ENCODE results near the gene KRT20. TPM values are rescaled to one million over a fixed set of nuclear protein-coding genes. Genes with fewer than 3 reads are reported as not detected.

Gene KRT20
- polyA plus RNA-seq, 1 donor (not counting 4 experiments of a cell fraction or from before 2014, with no cell fraction given): not detected

DNA sequence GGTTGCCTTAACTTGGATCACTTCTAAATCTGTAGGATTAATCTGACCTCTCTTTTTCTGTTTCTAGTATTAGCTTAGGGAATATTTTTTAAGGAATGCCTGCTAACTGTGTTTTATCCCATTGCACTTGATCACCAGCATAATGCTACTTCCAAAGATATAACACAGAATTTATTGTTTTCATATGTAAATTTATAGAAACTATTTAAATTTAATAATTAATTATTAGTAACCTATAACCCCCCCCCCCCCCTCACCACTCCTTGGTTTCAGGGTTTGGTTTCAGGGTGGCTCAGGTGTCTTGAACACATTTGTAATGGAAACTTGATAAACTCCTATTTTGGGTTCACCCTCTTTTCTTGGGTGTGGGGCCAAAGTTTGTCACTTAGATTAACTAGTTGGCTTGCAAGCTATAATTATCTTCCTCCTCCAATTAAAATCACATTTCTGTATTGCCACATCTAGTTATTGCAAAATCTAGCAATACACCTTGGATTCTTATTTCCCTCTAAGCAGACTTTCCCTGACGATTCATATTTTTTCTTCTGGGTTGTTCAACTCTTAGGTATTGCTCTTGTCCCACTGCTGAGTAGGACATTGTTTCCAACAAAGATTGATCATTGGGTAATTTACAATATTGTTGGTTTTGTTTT lies 36.3 kb downstream of the KRT20 start:
- Histone ChIP-seq H3K9me1 (ENCODE audit: control insufficient read depth, extremely low read depth, insufficient read depth, low read length) (no peaks in the 10 kb centered on the region), H3K9me3 (ENCODE audit: control insufficient read depth, low read depth, low read length) (no peaks in the 10 kb centered on the region), H3K4me2 (ENCODE audit: control insufficient read depth, extremely low read depth, insufficient read depth, low read depth, low read length) (no peak overlapping the region), H3K79me2 (ENCODE audit: control insufficient read depth, insufficient read depth, low read length) (no peaks in the 10 kb centered on the region), H3K27me3 (ENCODE audit: control insufficient read depth, extremely low read depth, insufficient read depth, low read length) (no peaks in the 10 kb centered on the region), H3K4me3 (ENCODE audit: control insufficient read depth in 2 of 3, extremely low read depth in 1 of 3, insufficient read depth in 2 of 3, low read depth in 1 of 3, low read length in 3 of 3) (no peak overlapping the region), H2AFZ (ENCODE audit: control insufficient read depth, low read length) (no peak overlapping the region), H3K4me1 (ENCODE audit: control insufficient read depth, extremely low read depth, insufficient read depth, low read length) (peaks cover 17% of the 10 kb centered on the region), H3K27ac (ENCODE audit: control insufficient read depth, insufficient read depth, low read length) (no peak overlapping the region), H4K20me1 (ENCODE audit: control insufficient read depth, extremely low read depth, insufficient read depth, low read length) (no peaks in the 10 kb centered on the region), H3K36me3 (ENCODE audit: control insufficient read depth in 2 of 2, extremely low read depth in 1 of 2, insufficient read depth in 2 of 2, low read length in 2 of 2) (no peaks in the 10 kb centered on the region), H3K9ac (ENCODE audit: control insufficient read depth, extremely low read depth, insufficient read depth, low read length) (no peak overlapping the region)
- FAIRE-seq: no peak
- TF ChIP-seq, protein P1, sequence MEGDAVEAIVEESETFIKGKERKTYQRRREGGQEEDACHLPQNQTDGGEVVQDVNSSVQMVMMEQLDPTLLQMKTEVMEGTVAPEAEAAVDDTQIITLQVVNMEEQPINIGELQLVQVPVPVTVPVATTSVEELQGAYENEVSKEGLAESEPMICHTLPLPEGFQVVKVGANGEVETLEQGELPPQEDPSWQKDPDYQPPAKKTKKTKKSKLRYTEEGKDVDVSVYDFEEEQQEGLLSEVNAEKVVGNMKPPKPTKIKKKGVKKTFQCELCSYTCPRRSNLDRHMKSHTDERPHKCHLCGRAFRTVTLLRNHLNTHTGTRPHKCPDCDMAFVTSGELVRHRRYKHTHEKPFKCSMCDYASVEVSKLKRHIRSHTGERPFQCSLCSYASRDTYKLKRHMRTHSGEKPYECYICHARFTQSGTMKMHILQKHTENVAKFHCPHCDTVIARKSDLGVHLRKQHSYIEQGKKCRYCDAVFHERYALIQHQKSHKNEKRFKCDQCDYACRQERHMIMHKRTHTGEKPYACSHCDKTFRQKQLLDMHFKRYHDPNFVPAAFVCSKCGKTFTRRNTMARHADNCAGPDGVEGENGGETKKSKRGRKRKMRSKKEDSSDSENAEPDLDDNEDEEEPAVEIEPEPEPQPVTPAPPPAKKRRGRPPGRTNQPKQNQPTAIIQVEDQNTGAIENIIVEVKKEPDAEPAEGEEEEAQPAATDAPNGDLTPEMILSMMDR (optimal IDR thresholded peaks at IDR 0.05 in 1 of 3, IDR thresholded peaks at IDR 0.05 in 1 of 3, conservative IDR thresholded peaks at IDR 0.05 in 1 of 3; ENCODE audit: extremely low read depth in 1 of 3, insufficient read depth in 2 of 3, low read length in 3 of 3): no peak
- no peak for TF ChIP-seq EZH2 (IDR thresholded peaks at IDR 0.05; ENCODE audit: low read length)
- dilution Hi-C loops (cut with MboI; ENCODE audit: extremely low pct_ligation_motif_present, low sequenced_read_pairs): no loop called here
- no peak for DNase-seq (ENCODE audit: low read depth, low spot score)

DNA sequence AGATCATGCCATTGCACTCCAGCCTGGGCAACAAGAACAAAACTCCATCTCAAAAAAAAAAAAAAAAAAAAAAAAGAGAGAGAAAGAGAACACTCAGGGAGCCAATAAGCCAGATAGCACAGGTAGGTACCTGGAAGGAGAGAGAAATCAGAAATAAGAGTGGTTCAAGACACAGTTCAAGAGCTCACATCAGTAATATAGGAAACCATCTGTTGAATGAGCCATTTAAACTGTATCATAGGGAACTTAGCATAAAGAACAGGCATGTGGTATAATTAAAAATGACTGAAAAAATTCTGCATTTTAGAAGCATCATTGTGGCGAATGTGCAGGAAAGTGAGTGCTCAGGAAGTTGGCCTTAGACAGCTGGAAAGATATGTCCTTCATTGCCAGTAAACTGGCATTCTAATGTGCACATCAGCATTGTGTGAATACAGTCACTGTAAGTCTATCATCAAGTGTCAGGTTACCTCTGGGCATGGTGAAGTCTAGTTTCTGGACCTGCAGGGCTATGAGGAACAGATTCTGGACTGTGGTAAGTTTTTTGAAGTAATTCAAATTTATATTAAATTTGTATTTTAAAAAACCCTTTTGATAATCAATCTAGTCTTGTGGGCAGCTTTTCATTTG lies 38.4 kb downstream of the KRT20 start:
- Histone ChIP-seq H3K4me3 (ENCODE audit: control insufficient read depth in 2 of 3, extremely low read depth in 1 of 3, insufficient read depth in 2 of 3, low read depth in 1 of 3, low read length in 3 of 3) (no peak overlapping the region), H3K36me3 (ENCODE audit: control insufficient read depth in 2 of 2, extremely low read depth in 1 of 2, insufficient read depth in 2 of 2, low read length in 2 of 2) (no peaks in the 10 kb centered on the region), H3K4me1 (ENCODE audit: control insufficient read depth, extremely low read depth, insufficient read depth, low read length) (peaks cover 11% of the 10 kb centered on the region), H2AFZ (ENCODE audit: control insufficient read depth, low read length) (no peak overlapping the region), H3K27ac (ENCODE audit: control insufficient read depth, insufficient read depth, low read length) (no peak overlapping the region), H3K9ac (ENCODE audit: control insufficient read depth, extremely low read depth, insufficient read depth, low read length) (no peak overlapping the region), H3K4me2 (ENCODE audit: control insufficient read depth, extremely low read depth, insufficient read depth, low read depth, low read length) (no peak overlapping the region), H4K20me1 (ENCODE audit: control insufficient read depth, extremely low read depth, insufficient read depth, low read length) (no peaks in the 10 kb centered on the region), H3K9me1 (ENCODE audit: control insufficient read depth, extremely low read depth, insufficient read depth, low read length) (no peaks in the 10 kb centered on the region), H3K27me3 (ENCODE audit: control insufficient read depth, extremely low read depth, insufficient read depth, low read length) (no peaks in the 10 kb centered on the region), H3K9me3 (ENCODE audit: control insufficient read depth, low read depth, low read length) (no peaks in the 10 kb centered on the region), H3K79me2 (ENCODE audit: control insufficient read depth, insufficient read depth, low read length) (no peaks in the 10 kb centered on the region)
- TF ChIP-seq EZH2 (IDR thresholded peaks at IDR 0.05; ENCODE audit: low read length): no peak
- TF ChIP-seq, protein P1 (optimal IDR thresholded peaks at IDR 0.05 in 1 of 3, IDR thresholded peaks at IDR 0.05 in 1 of 3, conservative IDR thresholded peaks at IDR 0.05 in 1 of 3; ENCODE audit: extremely low read depth in 1 of 3, insufficient read depth in 2 of 3, low read length in 3 of 3): no peak
- no peak for FAIRE-seq
- no peak for DNase-seq (ENCODE audit: low read depth, low spot score)
- dilution Hi-C loops (cut with MboI; ENCODE audit: extremely low pct_ligation_motif_present, low sequenced_read_pairs): no loop called here

Measured in keratinocyte (primary cell).